H9 (cell line): ENCODE measurements around the gene RPL18. TPM values are rescaled to one million over a fixed set of nuclear protein-coding genes. Genes with fewer than 3 reads are reported as not detected.

Experiments
- DNase-seq: peaks from one replicate; pipeline ENCODE4 v3.0.0-alpha.2; 2017
- H2AFZ ChIP-seq: one replicate; pipeline ENCODE4 v1.6.1; 2013; ENCODE audit warnings: mild to moderate bottlenecking, low read length, control low read depth, moderate library complexity
- H2AK5ac ChIP-seq: 2 replicates; pipeline ENCODE4 v1.6.1; 2013; ENCODE audit warnings: low read length, control low read depth, mixed read lengths; ENCODE audit not compliant: insufficient read length
- H2BK120ac ChIP-seq: one replicate; pipeline ENCODE4 v1.6.1; 2013; ENCODE audit warnings: low read depth, mild to moderate bottlenecking, low read length, control low read depth, inconsistent platforms; ENCODE audit not compliant: poor library complexity, severe bottlenecking
- H2BK12ac ChIP-seq: 2 replicates; pipeline ENCODE4 v1.6.1; 2013; ENCODE audit warnings: low read length, control low read depth, mixed read lengths, low read depth; ENCODE audit not compliant: insufficient read length
- H2BK15ac ChIP-seq: 2 replicates; pipeline ENCODE4 v1.6.1; 2013; ENCODE audit warnings: low read depth, low read length, control low read depth
- H2BK20ac ChIP-seq: one replicate; pipeline ENCODE4 v1.6.1; 2013; ENCODE audit warnings: low read depth, mild to moderate bottlenecking, low read length, control low read depth, inconsistent platforms; ENCODE audit not compliant: poor library complexity, severe bottlenecking
- H2BK5ac ChIP-seq: 2 replicates; pipeline ENCODE4 v1.6.1; 2013; ENCODE audit warnings: low read length, control low read depth, mixed read lengths; ENCODE audit not compliant: insufficient read length
- H3K14ac ChIP-seq: 2 replicates; pipeline ENCODE4 v1.6.1; 2013; ENCODE audit warnings: low read length, control low read depth; ENCODE audit not compliant: insufficient read depth
- H3K18ac ChIP-seq: 2 replicates; pipeline ENCODE4 v1.6.1; 2013; ENCODE audit warnings: low read depth, mild to moderate bottlenecking, mixed read lengths, low read length, control low read depth; ENCODE audit not compliant: insufficient read length
- H3K23ac ChIP-seq: 2 replicates; pipeline ENCODE4 v1.6.1; 2013; ENCODE audit warnings: low read length, control low read depth, mixed read lengths, low read depth; ENCODE audit not compliant: insufficient read length
- H3K23me2 ChIP-seq: 2 replicates; pipeline ENCODE4 v1.6.1; 2013; ENCODE audit warnings: low read depth, mild to moderate bottlenecking, mixed read lengths, low read length, control low read depth; ENCODE audit not compliant: insufficient read length, poor library complexity, severe bottlenecking
- H3K27ac ChIP-seq: 2 replicates; pipeline ENCODE4 v1.5.1; 2013; ENCODE audit warnings: low read length, control low read depth, mixed read lengths, low read depth; ENCODE audit not compliant: insufficient read length
- H3K27me3 ChIP-seq: 2 replicates; pipeline ENCODE4 v1.6.1; 2013; ENCODE audit warnings: low read length, control low read depth, inconsistent platforms; ENCODE audit not compliant: insufficient read depth
- H3K4ac ChIP-seq: 2 replicates; pipeline ENCODE4 v1.6.1; 2013; ENCODE audit warnings: low read depth, mild to moderate bottlenecking, control low read depth, inconsistent platforms, low read length, moderate library complexity
- H3K4me1 ChIP-seq: 2 replicates; pipeline ENCODE4 v1.6.1; 2013; ENCODE audit warnings: low read length, control low read depth, inconsistent platforms; ENCODE audit not compliant: insufficient read depth
- H3K4me2 ChIP-seq: 2 replicates; pipeline ENCODE4 v1.6.1; 2013; ENCODE audit warnings: low read length, control low read depth, mixed read lengths; ENCODE audit not compliant: insufficient read length, insufficient read depth
- H3K56ac ChIP-seq: 2 replicates; pipeline ENCODE4 v1.6.1; 2013; ENCODE audit warnings: low read depth, mild to moderate bottlenecking, mixed read lengths, low read length, control low read depth; ENCODE audit not compliant: insufficient read length
- H3K79me1 ChIP-seq: 2 replicates; pipeline ENCODE4 v1.6.1; 2013; ENCODE audit warnings: low read depth, mild to moderate bottlenecking, moderate library complexity, low read length, control low read depth, inconsistent platforms; ENCODE audit not compliant: insufficient read depth, poor library complexity, severe bottlenecking
- H3K79me2 ChIP-seq: 2 replicates; pipeline ENCODE4 v1.6.1; 2013; ENCODE audit warnings: low read length, control low read depth, inconsistent platforms; ENCODE audit not compliant: insufficient read depth
- H3K9ac ChIP-seq: 2 replicates; pipeline ENCODE4 v1.6.1; 2013; ENCODE audit warnings: low read length, control low read depth, mixed read lengths; ENCODE audit not compliant: insufficient read length; ENCODE audit errors: extremely low read depth
- H3K9me3 ChIP-seq: one replicate; pipeline ENCODE4 v1.6.1; 2013; ENCODE audit warnings: low read depth, low read length, inconsistent platforms; ENCODE audit not compliant: control insufficient read depth
- H3T11ph ChIP-seq: one replicate; pipeline ENCODE4 v1.6.1; 2013; ENCODE audit warnings: mild to moderate bottlenecking, low read length, control low read depth, inconsistent platforms
- H4K20me1 ChIP-seq: one replicate; pipeline ENCODE4 v1.6.1; 2013; ENCODE audit not compliant: control insufficient read depth, insufficient read length, insufficient read depth
- H4K5ac ChIP-seq: 2 replicates; pipeline ENCODE4 v1.6.1; 2013; ENCODE audit warnings: low read depth, mild to moderate bottlenecking, mixed read lengths, low read length, control low read depth; ENCODE audit not compliant: insufficient read length
- H4K8ac ChIP-seq: replicated peaks from 2 replicates; pipeline ENCODE4 v1.6.1; 2013; ENCODE audit warnings: low read length, control low read depth, mixed read lengths, low read depth; ENCODE audit not compliant: insufficient read length
- H4K91ac ChIP-seq: 2 replicates; pipeline ENCODE4 v1.6.1; 2013; ENCODE audit warnings: low read depth, mild to moderate bottlenecking, moderate library complexity, mixed read lengths, low read length, control low read depth; ENCODE audit not compliant: insufficient read length
- H3K27ac Mint-ChIP-seq, 3 experiments: 2 replicates in 2 of 3; 3 replicates in 1 of 3; pipeline ENCODE4 v1.8.0; 2020 to 2021; ENCODE audit warnings: mixed read lengths in 3 of 3, mild to moderate bottlenecking in 1 of 3, moderate library complexity in 1 of 3
- H3K27me3 Mint-ChIP-seq: 2 replicates; pipeline ENCODE4 v1.8.0; 2021; ENCODE audit warnings: low read depth, mild to moderate bottlenecking, moderate library complexity, mixed read lengths
- H3K36me3 Mint-ChIP-seq, 3 experiments: 2 replicates in 2 of 3; 3 replicates in 1 of 3; pipeline ENCODE4 v1.8.0; 2020 to 2021; ENCODE audit warnings: low read depth in 3 of 3, mixed read lengths in 3 of 3; ENCODE audit not compliant: insufficient read depth in 1 of 3
- H3K4me1 Mint-ChIP-seq, 2 experiments: 2 replicates each; pipeline ENCODE4 v1.8.0; 2020; ENCODE audit warnings: mixed read lengths in 2 of 2
- H3K4me3 Mint-ChIP-seq, 2 experiments: 2 replicates in 1 of 2; 3 replicates in 1 of 2; pipeline ENCODE4 v1.8.0; 2020 to 2021; ENCODE audit warnings: mild to moderate bottlenecking in 2 of 2, mixed read lengths in 2 of 2, moderate library complexity in 1 of 2
- H3K9me3 Mint-ChIP-seq, 2 experiments: 2 replicates in 1 of 2; 3 replicates in 1 of 2; pipeline ENCODE4 v1.8.0; 2020; ENCODE audit warnings: mild to moderate bottlenecking in 2 of 2, mixed read lengths in 2 of 2, moderate library complexity in 1 of 2
- WGBS: extraction: QIAGEN DNeasy Blood & Tissue Kit; methylation state at CpG from one replicate; pipeline ENCODE4 v1.1.7; 2013; ENCODE audit warnings: missing lambda C conversion rate, low lambda C conversion rate, mixed read lengths; ENCODE audit not compliant: insufficient read length; ENCODE audit errors: extremely low coverage; 5-methylcytosine and 5-hydroxymethylcytosine counted together
- total RNA-seq: library from RNA; stranded (reverse); gene quantifications from 2 replicates; pipeline ENCODE4 v1.2.1, GENCODE V29; 2021
- TF ChIP-seq, protein P1 (sequence below): fragments of 200-600 bp; sonication (generic); conservative IDR thresholded peaks from 3 replicates; pipeline ENCODE4 v1.8.0; 2021; ENCODE audit warnings: antibody characterized with exemption, mild to moderate bottlenecking

Gene RPL18
- total RNA-seq, 1 experiment from 2014 or later: 1,855 TPM

DNA sequence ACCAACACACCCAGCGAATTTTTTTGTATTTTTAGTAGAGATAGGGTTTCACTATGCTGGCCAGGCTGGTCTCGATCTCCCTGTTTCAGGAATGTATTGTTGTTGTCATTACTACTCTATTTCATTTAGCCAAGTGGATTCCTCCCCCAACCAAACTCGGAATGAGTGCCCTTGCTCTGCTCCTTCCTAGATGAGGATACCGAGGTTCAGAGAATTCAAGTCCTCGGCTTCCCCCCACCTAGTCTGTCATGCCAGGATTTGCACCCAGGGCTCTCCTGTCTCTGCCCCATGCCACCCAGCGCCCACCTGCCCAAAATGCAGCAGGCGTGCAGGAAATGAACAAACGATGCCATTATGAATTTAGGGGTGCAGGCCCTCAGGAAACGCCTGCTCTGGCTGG is 16.0 kb downstream of the RPL18 start:
- Histone ChIP-seq H4K91ac (no peak overlapping the region), H3K4ac (no peak overlapping the region), H3K23me2 (no peaks in the 10 kb centered on the region), H3T11ph (no peak overlapping the region), H4K8ac (no peak overlapping the region), H3K9ac (no peak overlapping the region), H3K9me3 (no peaks in the 10 kb centered on the region), H2AFZ (no peak overlapping the region), H2BK15ac (no peak overlapping the region), H2BK120ac (no peak overlapping the region), H3K23ac (no peak overlapping the region), H3K79me2 (no peaks in the 10 kb centered on the region), H3K27me3 (no peaks in the 10 kb centered on the region), H4K20me1 (no peaks in the 10 kb centered on the region), H3K14ac (no peak overlapping the region), H3K4me1 (no peaks in the 10 kb centered on the region), H3K79me1 (no peaks in the 10 kb centered on the region), H3K27ac (no peak overlapping the region), H2BK12ac (no peak overlapping the region), H2BK20ac (no peak overlapping the region), H4K5ac (no peak overlapping the region), H3K56ac (no peak overlapping the region), H2AK5ac (no peak overlapping the region), H2BK5ac (no peak overlapping the region), H3K4me2 (no peak overlapping the region), H3K18ac (no peak overlapping the region)
- H3K4me1 Mint-ChIP-seq: peaks cover 0 to 3% of the 10 kb centered on the region in 2 experiments; a peak in 1 of 4 replicates
- no peak overlapping the region for H3K4me3 Mint-ChIP-seq
- no peak overlapping the region for H3K27ac Mint-ChIP-seq
- TF ChIP-seq, protein P1, sequence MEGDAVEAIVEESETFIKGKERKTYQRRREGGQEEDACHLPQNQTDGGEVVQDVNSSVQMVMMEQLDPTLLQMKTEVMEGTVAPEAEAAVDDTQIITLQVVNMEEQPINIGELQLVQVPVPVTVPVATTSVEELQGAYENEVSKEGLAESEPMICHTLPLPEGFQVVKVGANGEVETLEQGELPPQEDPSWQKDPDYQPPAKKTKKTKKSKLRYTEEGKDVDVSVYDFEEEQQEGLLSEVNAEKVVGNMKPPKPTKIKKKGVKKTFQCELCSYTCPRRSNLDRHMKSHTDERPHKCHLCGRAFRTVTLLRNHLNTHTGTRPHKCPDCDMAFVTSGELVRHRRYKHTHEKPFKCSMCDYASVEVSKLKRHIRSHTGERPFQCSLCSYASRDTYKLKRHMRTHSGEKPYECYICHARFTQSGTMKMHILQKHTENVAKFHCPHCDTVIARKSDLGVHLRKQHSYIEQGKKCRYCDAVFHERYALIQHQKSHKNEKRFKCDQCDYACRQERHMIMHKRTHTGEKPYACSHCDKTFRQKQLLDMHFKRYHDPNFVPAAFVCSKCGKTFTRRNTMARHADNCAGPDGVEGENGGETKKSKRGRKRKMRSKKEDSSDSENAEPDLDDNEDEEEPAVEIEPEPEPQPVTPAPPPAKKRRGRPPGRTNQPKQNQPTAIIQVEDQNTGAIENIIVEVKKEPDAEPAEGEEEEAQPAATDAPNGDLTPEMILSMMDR: no peak
- H3K27me3 Mint-ChIP-seq: no peaks in the 10 kb centered on the region
- H3K9me3 Mint-ChIP-seq: no peaks in the 10 kb centered on the region
- no peak for DNase-seq
- no CpG with 5 or more reads among the region's 9 CpGs for WGBS
- no peaks in the 10 kb centered on the region; a peak in 1 of 7 replicates for H3K36me3 Mint-ChIP-seq
